Measurements from ENCODE around the gene SLC46A3.

- TF ChIP-seq, protein P1, sequence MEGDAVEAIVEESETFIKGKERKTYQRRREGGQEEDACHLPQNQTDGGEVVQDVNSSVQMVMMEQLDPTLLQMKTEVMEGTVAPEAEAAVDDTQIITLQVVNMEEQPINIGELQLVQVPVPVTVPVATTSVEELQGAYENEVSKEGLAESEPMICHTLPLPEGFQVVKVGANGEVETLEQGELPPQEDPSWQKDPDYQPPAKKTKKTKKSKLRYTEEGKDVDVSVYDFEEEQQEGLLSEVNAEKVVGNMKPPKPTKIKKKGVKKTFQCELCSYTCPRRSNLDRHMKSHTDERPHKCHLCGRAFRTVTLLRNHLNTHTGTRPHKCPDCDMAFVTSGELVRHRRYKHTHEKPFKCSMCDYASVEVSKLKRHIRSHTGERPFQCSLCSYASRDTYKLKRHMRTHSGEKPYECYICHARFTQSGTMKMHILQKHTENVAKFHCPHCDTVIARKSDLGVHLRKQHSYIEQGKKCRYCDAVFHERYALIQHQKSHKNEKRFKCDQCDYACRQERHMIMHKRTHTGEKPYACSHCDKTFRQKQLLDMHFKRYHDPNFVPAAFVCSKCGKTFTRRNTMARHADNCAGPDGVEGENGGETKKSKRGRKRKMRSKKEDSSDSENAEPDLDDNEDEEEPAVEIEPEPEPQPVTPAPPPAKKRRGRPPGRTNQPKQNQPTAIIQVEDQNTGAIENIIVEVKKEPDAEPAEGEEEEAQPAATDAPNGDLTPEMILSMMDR (IDR thresholded peaks at IDR 0.05; ENCODE audit: insufficient read depth, low read depth, low read length) = no peak
- no peak for TF ChIP-seq EZH2 (IDR thresholded peaks at IDR 0.05; ENCODE audit: insufficient read depth, low read length)
Observed at GRCh38 chr13:28658796-28659620, 59.8 kb downstream of the SLC46A3 start, which contains the start of gene POMP.
